SK-N-MC (cell line): ENCODE results near the gene PRRC2B.
"Not testable (repeated sequence)": the region's sequence is repeated elsewhere in the genome, so short reads cannot be mapped to it uniquely, and the experiment has no call there.

Source experiments
- DNase-seq: peaks from one replicate; pipeline ENCODE4 v3.0.0-alpha.2; 2011; ENCODE audit warnings: low read depth, low spot score
- H3K27ac ChIP-seq: fragments of 200-600 bp; sonication (generic); 2 replicates; pipeline ENCODE4 v1.5.1; 2016; ENCODE audit warnings: mixed run types
- H3K36me3 ChIP-seq: fragments of 200-600 bp; sonication (generic); 2 replicates; pipeline ENCODE4 v1.6.1; 2017; ENCODE audit warnings: antibody characterized with exemption, low read length, mixed read lengths; ENCODE audit not compliant: insufficient read depth
- H3K4me3 ChIP-seq: fragments of 200-600 bp; sonication (generic); 2 replicates; pipeline ENCODE4 v1.5.1; 2016
- H3K9ac ChIP-seq: fragments of 200-600 bp; sonication (generic); 2 replicates; pipeline ENCODE4 v1.8.0; 2017; ENCODE audit warnings: mixed run types, mixed read lengths; ENCODE audit not compliant: insufficient read length
- H3K9me3 ChIP-seq: fragments of 200-600 bp; sonication (generic); 2 replicates; pipeline ENCODE4 v1.6.1; 2017; ENCODE audit warnings: low read depth, mild to moderate bottlenecking, antibody characterized with exemption, low read length, moderate library complexity, mixed read lengths
- EZH2 ChIP-seq: fragments of 200-600 bp; sonication (generic); IDR thresholded peaks from one replicate; pipeline ENCODE4 v1.6.1; 2017; ENCODE audit warnings: antibody characterized with exemption
- FOXP2 ChIP-seq: optimal IDR thresholded peaks from 2 replicates; pipeline ENCODE3; 2011; ENCODE audit warnings: mild to moderate bottlenecking, moderate library complexity; ENCODE audit not compliant: insufficient read depth; ENCODE audit errors: extremely low read length, control extremely low read depth
- POLR2AphosphoS5 ChIP-seq: IDR thresholded peaks from 2 replicates; pipeline ENCODE4 v1.6.1; 2012; ENCODE audit warnings: mild to moderate bottlenecking, low read depth, low read length, borderline replicate concordance

PRRC2B gene

DNA sequence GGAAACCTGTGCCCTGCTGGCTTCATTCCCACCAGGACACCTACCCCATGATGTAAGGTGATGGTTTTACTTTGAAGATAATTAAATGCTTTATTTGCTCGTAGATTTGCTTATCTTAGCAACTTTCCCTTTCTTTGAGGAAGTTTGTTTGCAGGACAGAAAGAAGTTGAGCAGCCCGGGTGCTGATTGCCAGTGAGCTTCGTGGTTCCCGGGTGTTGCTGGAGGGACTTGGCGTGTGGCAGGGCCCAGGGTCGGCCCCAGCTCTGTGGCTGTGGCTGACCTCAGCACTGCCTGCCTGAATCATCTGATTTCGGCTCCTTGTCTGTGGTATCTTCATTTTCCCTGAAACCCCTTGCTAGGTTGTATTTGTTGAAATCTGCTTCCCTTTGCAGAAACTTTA lies 117.5 kb downstream of the PRRC2B start:
- Histone ChIP-seq H3K9me3 (no peaks in the 10 kb centered on the region), H3K4me3 (no peak overlapping the region), H3K27ac (no peak overlapping the region), H3K9ac (no peak overlapping the region), H3K36me3 (peaks cover 28% of the 10 kb centered on the region)
- DNase-seq: no peak
- no peak for TF ChIP-seq EZH2
- TF ChIP-seq FOXP2: no peak
- no peak for TF ChIP-seq POLR2AphosphoS5

- TF ChIP-seq FOXP2 (no peak), POLR2AphosphoS5 (no peak), EZH2 (no peak)
- no peak for DNase-seq
- no peak overlapping the region for H3K4me3 ChIP-seq
- no peaks in the 10 kb centered on the region for H3K9me3 ChIP-seq
- H3K27ac ChIP-seq: no peak overlapping the region
- no peak overlapping the region for H3K9ac ChIP-seq
- H3K36me3 ChIP-seq: peaks cover 32% of the 10 kb centered on the region
These were observed 118.0 kb downstream of the PRRC2B start for GRCh38 chr9:131511880-131512279.

DNA sequence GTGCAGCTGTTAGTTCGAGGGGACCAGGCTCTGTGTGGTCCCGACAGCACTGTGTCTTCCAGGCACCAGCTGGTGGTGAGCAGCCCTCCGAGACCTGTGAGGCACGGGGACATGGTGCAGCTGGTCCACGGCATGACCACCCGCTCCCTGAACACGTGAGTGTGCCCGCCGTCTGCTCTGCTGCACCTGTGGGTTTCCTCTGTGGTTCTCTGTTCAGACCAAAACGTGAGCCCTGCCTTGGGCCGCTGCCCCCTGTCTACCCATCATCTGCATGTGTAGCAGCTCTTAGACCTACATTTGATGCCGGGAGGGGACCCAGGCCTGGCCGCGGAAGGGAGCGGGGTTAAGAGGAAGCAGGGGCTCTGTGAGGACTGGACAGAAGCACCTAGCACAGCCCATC lies 119.3 kb downstream of the PRRC2B start:
- DNase-seq: no peak
- Histone ChIP-seq H3K4me3 (no peak overlapping the region), H3K27ac (no peak overlapping the region), H3K9me3 (no peaks in the 10 kb centered on the region), H3K36me3 (peaks cover 34% of the 10 kb centered on the region), H3K9ac (no peak overlapping the region)
- TF ChIP-seq POLR2AphosphoS5: no peak
- TF ChIP-seq EZH2: no peak
- no peak for TF ChIP-seq FOXP2

GRCh38 chr9:131515559-131516031 lies 121.7 kb downstream of the PRRC2B start:
- H3K4me3 ChIP-seq, H3K27ac ChIP-seq, H3K9ac ChIP-seq, H3K9me3 ChIP-seq, DNase-seq: not testable (repeated sequence)
- H3K36me3 ChIP-seq: peaks cover 43% of the 10 kb centered on the region

- TF ChIP-seq FOXP2: no peak
- no peak for TF ChIP-seq EZH2
- no peak for TF ChIP-seq POLR2AphosphoS5
- Histone ChIP-seq H3K9me3 (no peaks in the 10 kb centered on the region), H3K27ac (no peak overlapping the region), H3K9ac (no peak overlapping the region), H3K4me3 (no peak overlapping the region), H3K36me3 (peaks cover 43% of the 10 kb centered on the region)
- no peak for DNase-seq
These were observed 122.2 kb downstream of the PRRC2B start for GRCh38 chr9:131516100-131516499.

DNA sequence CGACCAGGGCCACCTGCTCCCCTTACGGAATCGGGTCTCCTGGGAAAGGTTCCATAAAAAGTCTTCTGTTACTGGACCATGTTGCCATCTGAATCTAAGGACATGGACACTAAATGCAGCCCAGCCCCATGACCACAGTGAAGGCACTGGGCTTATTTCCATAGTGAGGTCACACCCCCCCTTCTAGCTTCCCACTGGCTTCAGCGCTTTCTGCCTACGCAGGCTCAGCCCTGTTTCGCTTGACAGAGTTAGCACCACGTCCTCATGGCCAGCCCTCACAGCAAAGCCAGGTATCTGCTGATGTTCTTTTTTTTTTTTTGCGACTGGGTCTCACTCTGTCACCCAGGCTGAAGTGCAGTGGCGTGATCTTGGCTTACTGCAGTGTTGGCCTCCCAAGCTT lies 123.0 kb downstream of the PRRC2B start:
- no peak overlapping the region for H3K9ac ChIP-seq
- no peak for DNase-seq
- TF ChIP-seq POLR2AphosphoS5: no peak
- TF ChIP-seq FOXP2: no peak
- TF ChIP-seq EZH2: no peak
- H3K4me3 ChIP-seq: no peak overlapping the region
- H3K36me3 ChIP-seq: peaks cover 42% of the 10 kb centered on the region
- H3K27ac ChIP-seq: no peak overlapping the region
- no peaks in the 10 kb centered on the region for H3K9me3 ChIP-seq

- TF ChIP-seq POLR2AphosphoS5 (no peak), EZH2 (no peak), FOXP2 (no peak)
- no peak for DNase-seq
- Histone ChIP-seq H3K9me3 (no peaks in the 10 kb centered on the region), H3K27ac (no peak overlapping the region), H3K4me3 (no peak overlapping the region), H3K9ac (no peak overlapping the region), H3K36me3 (peaks cover 37% of the 10 kb centered on the region)
These were observed 123.9 kb downstream of the PRRC2B start for GRCh38 chr9:131517761-131518190.

GRCh38 chr9:131518553-131518952 lies 124.7 kb downstream of the PRRC2B start:
- peaks cover 43% of the 10 kb centered on the region for H3K36me3 ChIP-seq

DNA sequence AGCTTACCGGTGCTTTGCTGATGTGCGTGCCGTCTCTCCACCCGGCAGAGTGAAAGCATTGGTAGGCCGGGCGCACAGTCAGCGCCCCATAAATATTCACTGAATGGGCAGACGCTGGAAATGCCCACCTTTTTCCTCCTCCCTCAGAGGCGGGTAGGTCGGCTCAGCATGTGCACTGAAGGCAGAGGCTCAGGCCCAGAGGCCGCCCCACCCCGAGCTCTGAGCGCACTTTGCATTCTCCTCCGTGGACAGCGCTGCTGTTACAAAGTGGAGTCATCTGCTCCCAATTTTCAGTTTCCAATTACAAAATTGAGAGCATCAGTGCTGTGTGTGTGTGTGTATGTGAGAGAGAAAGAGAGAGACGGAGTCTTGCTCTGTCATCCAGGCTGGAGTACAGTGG lies 126.6 kb downstream of the PRRC2B start:
- no peak for DNase-seq
- Histone ChIP-seq H3K9ac (no peak overlapping the region), H3K4me3 (no peak overlapping the region), H3K27ac (no peak overlapping the region), H3K9me3 (no peaks in the 10 kb centered on the region), H3K36me3 (peaks cover 53% of the 10 kb centered on the region)
- TF ChIP-seq POLR2AphosphoS5 (no peak), EZH2 (no peak), FOXP2 (no peak)

More at GRCh38 chr9:131518553-131518952, 124.7 kb downstream of the PRRC2B start:
- Histone ChIP-seq H3K9me3 (no peaks in the 10 kb centered on the region), H3K9ac (no peak overlapping the region), H3K4me3 (no peak overlapping the region), H3K27ac (no peak overlapping the region)
- TF ChIP-seq EZH2 (no peak), POLR2AphosphoS5 (no peak), FOXP2 (no peak)
- no peak for DNase-seq
